SKM-1 treated with dmso at 0.1 percent for 144 hours (cell line): ENCODE measurements around the gene FKBP3.

Experiments
- DNase-seq: peaks from one replicate; lab custom pipeline; 2025; ENCODE audit not compliant: unreplicated experiment; lab: John Stamatoyannopoulos, UW

FKBP3 gene

DNA sequence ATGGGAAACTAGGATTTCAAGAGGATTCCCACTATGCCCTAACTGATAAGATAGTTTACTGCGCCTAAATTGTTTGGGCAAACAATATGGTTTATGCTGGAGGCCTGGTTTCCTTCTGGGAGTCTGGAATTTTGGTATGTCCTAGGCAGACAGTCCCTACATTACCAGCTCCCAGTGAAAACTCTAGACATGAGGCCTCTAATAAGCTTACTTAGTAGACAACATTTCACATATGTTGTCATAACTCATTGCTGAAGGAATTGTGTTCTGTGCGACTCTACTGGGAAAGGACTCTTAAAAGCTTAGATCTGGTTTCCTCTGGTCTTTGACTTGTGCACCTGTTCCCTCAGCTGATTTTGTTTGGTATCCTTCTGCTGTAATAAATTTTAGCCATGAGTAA is 68.3 kb downstream of the FKBP3 start:
- no peak for DNase-seq
